GM19328 (cell line): ENCODE results near the gene SLC28A3.

ENCODE experiments used
- ATAC-seq: cut with Tn5 transposase; IDR thresholded peaks from one replicate; pipeline ENCODE4 v1.9.1; 2021; ENCODE audit warnings: mild to moderate bottlenecking, moderate library complexity; ENCODE audit not compliant: unreplicated experiment

Gene SLC28A3

DNA sequence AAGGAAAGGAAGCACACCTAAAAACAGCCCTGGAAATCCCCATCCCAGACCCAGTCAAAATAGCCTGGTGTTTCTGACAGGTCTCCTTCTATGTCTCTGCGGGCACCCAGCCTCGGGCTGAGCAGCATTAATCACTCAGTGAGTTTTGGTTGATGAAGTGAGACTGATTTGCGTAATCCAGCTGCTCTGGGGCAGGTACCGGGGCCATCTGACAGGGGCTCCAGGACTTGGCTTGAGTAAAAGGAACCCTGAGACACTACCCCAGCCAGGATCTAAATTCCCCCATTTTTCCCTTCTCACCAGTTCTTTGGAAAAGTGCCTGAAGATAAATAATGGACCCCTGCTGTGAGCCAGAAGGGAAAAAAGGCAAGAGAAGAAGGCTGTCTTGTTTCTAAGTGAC is 596 bp downstream of the SLC28A3 start:
- ATAC-seq, result no peak

DNA sequence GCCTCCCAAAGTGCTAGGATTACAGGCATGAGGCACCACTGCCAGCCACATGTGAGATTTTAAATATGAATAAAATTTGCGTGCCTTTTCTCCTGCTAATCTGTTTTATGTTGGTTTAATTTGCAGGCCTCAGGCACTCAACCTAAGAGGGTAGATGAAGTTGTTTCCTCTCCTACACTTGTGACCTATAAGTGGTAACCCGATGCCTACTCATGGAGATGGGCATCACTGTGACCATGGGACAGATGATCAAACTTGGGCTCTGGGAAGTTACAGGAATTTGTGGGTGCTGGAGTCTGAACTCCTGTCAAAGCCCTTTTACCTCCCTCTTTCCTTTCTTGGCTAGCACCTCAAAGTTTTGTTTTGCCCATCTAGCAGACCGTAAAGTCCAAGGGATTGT is 1.1 kb downstream of the SLC28A3 start:
- no peak for ATAC-seq

DNA sequence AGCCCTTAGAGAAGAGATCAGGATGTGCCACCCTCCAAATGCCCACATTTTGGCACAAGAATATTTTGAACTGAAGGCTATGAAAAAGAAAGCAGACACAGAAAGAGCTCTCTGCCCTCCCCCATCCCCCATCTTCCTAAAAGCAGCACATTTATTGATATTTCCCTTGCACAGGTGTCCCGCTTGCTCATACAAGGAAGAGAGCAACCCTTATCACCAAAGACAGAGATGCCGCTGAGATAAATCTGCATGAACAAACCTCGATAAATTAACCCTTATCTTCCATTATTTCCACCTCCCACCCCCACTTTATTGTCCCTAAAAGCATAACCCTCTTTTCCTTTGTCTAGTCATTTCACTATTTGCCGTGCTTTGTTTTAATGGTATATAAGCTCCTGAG is 1.8 kb downstream of the SLC28A3 start:
- no peak for ATAC-seq

DNA sequence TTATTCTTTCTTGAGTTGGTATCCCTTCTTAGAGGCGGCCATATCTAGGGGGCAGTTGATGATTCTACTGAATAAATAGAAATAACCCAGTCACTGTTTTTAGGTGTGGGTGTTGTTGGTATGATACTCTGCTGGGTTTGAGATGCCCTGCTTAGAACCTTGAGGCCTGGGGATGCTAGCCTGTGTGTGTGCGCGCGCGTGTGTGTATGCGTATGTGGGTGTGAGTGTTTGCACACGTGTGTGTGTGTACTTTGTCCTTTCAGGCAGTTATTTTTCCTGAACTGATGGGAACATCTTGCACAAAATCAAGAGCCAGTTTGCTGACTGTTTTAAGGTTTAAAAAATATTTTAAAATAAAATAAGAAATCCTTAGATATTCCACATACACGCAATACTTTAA is 3.3 kb downstream of the SLC28A3 start:
- no peak for ATAC-seq

DNA sequence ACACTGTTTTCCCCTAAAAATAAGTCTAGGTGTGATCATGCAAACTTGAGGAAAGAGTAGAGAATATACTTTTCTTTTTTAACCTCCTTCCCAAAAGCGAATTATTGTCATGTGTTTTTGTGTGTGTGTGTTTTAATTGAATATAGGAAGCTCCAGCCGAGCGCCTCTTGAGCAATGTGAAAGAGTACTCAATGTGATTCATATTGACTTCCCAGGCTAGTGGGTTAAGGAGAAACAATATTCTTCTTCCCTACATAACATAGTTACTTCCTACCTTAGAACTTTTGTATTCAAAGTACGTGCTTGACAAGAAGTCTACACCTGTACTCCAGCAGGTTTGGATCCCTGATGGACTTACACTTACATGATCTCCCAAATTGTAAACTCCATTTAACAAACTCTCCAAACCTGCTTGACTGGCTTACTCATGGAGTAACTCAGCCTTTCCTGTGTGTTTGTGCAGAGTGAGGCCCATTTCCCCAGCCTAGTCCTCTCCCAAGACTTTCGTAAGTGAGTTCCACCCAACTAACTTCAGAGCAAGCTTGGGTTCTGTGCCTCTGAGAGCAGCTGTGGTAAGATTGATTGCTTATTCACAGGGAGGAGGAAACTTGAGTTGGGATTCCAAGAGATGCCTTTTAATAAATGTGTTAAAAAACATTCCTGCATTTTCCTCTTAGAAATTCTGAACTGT is 9.3 kb downstream of the SLC28A3 start:
- no peak for ATAC-seq

DNA sequence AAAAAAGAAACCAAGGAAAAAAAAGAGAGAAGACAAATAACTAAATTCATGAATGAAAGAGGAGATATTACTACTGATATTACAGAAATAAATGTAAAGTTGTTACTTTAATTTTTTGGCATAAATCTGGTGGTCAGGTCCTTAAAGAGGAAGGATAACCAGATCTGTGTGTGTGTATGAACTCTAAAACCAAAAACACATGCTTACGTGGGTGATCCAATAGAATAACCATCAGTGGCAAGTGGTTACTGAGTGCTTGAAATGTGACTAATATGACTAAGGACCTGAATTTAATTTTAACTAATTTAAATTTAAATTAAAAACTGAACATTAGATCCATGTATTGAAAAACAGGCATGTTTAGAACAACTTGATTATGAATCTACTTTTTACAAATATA is 10.3 kb downstream of the SLC28A3 start:
- no peak for ATAC-seq

DNA sequence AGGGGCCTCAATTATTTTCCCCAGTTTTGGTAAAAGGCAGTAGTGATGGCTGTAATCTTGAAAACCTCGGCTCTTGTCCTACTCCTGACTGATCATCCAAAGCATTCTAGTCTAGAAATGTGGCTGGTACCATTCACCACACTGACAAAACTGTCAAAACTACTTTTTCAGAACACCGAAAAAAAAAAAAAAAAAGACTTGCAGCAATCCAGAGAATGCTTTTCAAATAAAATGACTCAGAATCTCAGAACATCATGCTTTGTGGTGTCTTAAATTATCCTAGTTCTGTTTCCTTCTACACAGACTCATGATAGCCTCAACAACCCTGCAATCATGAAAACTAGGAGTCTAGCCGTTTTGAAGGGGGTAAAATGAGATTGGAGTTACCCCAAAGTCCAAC is 13.4 kb downstream of the SLC28A3 start:
- ATAC-seq, result no peak

DNA sequence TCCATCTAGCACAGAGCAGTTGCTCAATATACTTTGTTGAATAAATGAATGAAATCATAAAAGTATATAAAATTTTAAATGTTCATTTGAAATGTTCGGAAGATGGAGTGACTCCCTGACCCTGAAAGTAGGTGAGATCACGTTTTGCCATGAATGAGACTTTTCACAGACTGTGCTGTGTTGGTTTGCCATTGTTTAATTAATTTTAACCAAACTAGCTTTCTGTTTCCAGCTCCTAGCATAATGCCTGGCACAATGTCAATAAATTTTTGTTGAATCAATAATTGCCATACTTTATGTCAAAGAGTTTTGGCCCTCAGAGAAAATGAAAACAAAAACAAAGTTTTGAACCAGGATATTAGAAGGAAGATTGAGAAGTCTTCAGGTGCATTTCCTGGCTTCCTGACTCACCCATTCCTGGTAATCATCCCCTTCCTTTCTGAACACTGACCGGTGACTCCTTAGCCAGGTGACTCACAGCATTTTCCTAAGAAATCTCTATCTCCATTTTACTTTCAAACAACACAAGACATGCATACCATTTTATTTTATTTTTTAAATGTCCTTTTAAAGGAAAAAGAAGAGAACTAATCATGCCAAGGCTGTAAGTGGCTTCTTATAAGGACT is 15.1 kb downstream of the SLC28A3 start:
- no peak for ATAC-seq

DNA sequence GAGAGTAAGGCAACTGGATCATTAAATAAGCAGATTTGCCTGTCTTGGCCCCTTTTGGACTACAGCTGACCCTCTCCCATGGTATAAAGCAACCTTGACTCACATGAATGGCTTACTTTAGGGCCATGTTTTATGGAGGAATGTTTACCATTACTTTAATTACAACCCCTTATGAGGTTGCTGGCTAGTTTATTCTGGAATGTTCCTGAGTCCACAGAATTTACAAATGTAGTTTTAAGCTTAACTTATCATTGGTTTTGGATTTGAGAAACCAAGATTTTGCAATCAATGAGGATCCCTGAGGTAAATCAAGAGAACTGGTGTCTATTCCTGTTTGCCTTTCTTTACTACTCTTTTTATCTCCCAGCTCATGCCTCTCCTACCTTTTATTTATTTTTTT is 15.7 kb downstream of the SLC28A3 start:
- ATAC-seq, result no peak

DNA sequence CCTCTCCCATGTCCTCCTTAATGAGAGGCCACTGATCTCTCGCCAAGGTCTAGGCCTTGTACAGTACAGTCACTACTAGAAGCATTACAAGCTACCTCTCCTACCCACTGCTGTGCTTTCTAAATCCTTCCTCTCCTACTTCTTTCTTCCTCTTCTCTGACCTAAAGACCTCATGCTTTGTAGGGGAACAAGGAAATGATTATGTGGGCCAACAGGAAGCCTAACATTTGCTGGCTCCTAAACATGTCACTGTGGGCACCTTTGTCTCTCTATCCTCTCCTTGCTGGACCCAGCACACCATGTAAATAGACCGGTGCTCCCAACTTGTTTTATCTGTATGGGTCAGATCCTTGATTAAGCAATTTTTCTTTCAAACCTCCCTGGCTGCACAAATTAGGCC is 16.7 kb downstream of the SLC28A3 start:
- no peak for ATAC-seq

DNA sequence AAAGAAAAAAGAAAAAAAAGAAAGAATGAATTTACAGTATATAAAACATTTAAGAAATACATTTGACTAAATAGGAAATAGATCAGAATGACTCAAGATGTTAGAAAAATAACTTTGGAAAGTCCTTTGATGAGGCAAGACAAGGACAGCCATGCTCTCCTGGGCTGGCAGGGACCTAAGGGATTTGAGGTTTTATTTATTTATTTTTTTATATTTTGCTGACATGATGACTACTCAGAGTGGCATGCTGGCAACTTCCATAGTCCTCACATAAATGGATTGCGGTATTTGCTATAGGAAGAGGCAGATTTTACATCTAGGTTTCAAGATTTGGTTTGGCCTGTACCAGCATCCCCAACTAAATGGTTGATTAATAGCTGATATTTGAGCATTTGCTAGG is 17.7 kb downstream of the SLC28A3 start:
- ATAC-seq, result no peak

DNA sequence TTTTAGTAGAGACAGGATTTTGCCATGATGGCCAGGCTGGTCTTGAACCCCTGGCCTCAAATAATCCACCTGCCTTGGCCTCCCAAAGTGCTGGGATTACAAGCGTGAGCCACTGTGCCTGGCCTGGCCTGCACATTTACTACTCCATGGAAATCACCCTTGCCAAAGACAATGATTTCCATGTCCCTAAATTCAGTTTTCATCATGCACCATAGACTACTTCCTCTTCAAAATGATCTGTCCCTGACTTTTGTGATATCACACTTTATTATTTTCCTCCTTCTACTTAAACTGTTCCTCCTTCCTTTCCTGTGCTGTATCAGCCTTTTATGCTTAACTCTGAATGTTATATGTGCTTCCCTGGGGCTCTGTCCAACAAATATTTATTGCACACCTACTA is 20.3 kb downstream of the SLC28A3 start:
- no peak for ATAC-seq

DNA sequence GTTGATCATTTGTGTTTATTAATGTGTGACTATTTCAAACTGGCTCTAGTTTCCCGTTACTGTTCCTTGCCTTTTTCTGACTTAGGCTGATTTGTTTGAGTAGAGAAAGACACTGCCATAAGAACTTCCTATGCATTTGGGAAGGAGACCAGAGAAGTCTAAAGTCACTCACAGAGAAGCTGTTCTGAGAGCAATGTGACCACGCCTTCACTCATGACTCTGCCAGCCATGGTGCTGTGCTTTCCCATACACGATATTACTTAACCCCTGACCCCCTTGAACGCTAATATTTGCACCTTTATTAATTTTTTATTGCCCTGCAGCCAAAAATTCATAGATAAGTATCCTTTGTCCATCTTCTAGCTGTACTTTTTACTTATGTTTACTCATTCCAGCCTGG is 20.9 kb downstream of the SLC28A3 start:
- ATAC-seq, result no peak

DNA sequence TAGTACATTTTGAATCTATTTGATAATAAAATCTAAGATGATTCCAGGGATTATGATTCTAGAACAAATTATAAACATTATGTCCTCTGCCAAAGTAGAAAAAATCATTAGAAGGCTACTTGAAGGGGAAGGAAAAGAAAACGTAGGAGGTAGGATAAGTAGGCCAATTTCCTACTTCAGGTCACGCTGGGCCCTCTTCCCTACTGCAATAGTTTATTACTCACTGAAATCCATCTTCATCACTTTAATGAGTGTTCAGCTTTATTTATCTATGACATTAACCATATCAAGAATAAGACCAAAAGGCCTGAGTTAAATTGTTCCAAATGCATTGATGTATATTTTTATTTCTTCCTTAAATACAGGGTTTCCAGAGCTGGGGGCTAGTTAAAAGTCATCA is 21.6 kb downstream of the SLC28A3 start:
- ATAC-seq, result no peak

DNA sequence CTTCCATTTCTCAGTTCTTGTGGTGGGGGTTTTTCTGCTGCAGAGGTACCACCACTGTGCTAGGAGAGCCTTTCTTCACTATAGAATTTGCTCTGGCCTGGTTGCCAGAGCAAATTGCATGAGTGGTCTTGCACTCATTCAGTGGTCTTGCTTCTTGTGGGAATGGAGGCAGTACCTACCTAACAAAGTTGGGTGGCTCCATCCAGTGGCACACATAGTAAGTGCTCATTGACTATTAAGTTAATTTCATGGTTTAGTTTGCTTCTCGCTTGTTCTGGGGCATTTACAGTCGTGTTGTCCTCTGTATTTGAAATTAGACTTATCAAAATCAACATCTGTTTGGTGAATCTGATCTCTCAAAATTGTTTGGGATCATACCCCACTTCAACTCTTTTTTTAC is 23.0 kb downstream of the SLC28A3 start:
- ATAC-seq, result no peak

DNA sequence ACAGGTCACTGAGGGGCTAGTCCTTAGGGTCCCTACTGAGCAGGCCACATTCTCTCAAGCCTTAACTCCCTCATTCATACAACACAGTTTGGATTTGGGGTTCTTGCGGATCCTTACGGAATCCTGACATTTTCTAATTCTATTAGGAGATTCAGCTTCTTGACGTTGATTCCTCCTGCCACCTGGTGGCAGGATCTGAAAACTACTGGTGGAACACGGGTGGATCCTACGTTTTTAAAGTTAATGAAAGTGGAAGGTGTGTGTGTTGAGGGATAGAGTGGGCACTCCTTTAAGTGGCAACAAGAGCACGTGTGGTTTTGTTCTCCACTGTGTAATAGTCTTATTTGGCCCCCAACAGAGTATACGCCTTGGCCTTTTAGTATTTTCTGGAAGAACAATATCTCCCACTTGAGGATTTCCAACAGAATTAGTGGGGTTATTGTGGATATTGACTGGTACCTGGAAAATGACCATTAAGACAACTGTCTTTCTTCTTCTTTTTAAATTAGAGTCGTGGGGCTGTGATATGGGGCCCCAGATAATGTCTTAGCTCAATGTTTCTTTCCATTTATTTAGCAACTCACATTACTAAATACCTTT is 25.2 kb downstream of the SLC28A3 start:
- ATAC-seq, result no peak

DNA sequence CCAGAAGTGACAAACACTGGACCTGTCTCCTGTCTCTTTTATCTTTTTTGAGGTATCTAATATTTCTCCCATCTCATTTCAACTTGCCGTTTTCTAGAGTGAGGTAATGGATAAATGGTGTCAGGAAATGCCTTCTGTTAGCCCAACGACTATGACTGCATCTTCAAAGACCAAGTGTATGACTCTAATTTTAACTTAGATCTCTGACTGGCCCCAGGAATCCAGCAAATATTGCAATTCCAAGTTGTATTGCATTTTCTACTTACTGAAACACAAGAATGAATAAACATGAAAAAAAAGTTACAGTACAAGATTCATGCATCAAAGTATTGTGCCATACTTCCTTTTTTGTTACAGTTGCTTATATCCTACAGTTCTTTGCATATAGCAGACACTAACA is 26.3 kb downstream of the SLC28A3 start:
- no peak for ATAC-seq

DNA sequence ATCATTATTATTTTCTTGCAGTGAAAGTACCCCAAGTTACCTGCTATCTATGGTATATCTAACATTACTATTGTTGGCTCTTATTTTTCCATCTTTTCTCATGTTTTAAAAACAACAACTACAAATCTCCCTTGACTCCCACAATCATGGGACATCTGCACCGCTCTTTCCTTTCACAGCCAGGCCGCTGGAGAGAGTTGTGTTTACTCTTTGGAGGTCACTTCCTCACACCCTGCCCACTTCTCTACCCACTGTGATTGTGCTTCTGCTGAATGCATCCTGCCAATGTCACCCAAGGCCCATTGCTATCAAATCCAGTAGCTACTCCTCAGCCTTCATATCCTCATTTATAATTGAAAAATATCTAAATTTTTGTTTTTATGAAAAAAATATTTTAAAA is 29.7 kb downstream of the SLC28A3 start:
- ATAC-seq, result no peak

DNA sequence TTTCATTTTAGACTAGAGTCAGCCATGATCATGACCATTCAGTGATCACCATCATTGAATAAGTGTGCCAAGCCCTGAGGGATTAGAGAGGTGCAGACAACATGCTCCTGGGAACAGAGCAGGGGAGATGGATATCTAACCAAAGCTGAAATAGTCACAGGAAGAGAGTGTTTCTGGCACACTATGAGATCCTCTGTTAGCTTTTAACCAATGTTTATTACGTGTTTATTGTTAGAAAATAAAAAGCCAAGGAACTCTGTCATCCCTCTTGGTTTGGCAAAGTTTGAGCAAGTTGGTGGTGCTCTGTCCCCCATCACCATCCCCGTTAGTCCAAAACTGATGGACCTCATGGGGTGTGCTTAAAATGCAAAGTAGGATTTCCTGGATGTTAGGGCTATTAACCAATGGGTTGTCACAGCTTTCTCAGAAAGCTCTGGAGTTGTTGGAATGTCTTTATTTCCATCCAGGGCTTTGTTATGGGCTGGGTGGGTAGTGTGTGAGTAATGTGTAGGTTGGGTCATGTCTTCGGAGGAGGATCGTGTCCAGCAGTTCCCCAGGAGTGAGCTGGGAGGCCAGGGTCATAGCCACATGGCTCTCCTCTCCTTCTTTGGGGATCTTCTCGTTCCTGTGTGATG is 34.9 kb downstream of the SLC28A3 start:
- ATAC-seq, result no peak

DNA sequence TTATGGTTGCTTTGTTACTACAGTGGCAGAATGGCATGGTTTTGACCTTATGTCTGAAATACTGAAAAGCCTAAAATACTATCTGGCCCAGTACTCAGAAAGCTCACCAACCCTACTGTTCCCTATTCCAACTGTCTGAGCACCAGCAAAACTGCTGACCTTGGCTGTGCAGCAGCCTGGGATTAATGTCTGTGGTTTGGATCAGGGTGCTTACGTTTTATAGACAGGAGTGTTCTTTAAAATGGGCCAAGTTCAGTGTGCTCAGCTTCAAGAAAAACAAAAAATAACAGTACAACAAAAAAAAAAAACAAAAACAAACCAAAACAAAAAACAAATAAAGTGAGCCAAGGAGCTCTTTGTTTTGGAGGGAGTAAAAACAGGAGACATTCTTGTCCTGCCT is 36.4 kb downstream of the SLC28A3 start:
- ATAC-seq, result no peak

DNA sequence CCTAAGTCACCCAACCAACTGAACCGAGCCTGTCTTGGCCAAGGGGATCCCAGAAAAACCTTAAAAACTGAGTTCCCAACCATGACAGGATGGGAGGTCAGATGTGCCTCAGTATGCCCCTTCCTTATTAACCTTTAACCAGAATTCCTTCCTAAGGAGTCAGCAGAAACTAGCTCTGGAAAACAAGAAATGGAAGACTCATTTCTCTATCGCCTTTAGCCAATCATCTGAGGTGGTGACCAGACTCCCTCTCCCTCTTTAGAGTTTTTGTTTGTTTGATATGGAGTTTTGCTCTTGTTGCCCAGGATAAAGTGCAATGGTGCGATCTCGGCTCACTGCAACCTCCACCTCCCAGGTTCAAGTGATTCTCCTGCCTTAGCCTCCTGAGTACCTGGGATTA is 37.5 kb downstream of the SLC28A3 start:
- no peak for ATAC-seq

DNA sequence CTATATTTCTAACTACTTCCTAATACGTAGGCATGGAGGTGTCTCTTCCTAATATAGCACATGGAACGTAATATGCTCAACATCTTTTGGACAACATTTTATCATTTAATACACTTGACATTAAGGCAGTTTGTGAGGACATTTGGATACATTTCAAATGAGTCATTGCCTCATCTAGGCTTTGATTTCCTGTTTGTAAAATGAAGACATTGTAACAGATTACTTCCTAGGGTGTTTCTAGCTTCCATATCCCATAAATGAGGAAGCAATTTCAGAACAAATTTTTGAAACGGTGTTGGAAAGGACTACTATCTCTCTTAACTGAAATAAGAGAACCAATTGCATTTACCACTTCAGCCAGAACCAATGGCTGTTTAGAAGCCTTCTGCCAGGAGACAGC is 38.7 kb downstream of the SLC28A3 start:
- ATAC-seq, result no peak
